ENCODE data around the gene ATP6V0B. TPM values are rescaled to one million over a fixed set of nuclear protein-coding genes. Genes with fewer than 3 reads are reported as not detected.

Gene ATP6V0B
- total RNA-seq, 4 donors from 2014 or later: 68.1 to 122 (median 98.2) TPM

DNA sequence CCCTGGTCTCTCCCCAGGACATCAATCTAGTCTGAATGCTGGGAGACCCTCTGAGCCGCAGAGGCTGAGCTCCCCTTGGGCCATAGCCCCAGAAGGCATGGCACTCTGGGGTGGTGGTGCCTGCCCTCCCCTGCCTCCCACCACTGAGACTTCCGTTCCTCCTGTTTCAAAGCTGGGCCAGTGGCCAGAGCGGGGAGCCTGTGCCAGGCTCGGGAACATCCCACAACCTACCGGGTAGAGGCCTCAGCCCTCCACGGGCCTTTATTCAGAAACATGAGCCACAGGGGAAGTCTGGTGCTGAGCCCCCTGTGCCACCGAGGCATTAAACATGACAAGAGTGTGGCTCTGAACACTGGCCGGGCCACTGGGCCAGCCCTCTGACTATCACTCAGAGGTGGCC is 24.7 kb downstream of the ATP6V0B start:
- Histone ChIP-seq H3K4me3 (no peak overlapping the region), H3K36me3 (peaks cover 0 to 59% (median 17%) of the 10 kb centered on the region in 4 donors), H3K4me1 (peaks cover 0 to 15% (median 6%) of the 10 kb centered on the region in 4 donors), H3K9me3 (no peaks in the 10 kb centered on the region), H3K27ac (replicated peaks in 1 of 4) (no peak overlapping the region), H3K27me3 (no peaks in the 10 kb centered on the region)
- DNase-seq (ENCODE audit: extremely low spot score): no peak
- intact Hi-C loops (cut with DNase I): no loop called here
- WGBS: 82% methylated on average over 7 of the region's 8 CpGs
- no peak for TF ChIP-seq CTCF (IDR thresholded peaks at IDR 0.05)
- no peak for TF ChIP-seq POLR2A (IDR thresholded peaks at IDR 0.05; ENCODE audit: low read depth)
- TF ChIP-seq EP300 (IDR thresholded peaks at IDR 0.05): no peak

DNA sequence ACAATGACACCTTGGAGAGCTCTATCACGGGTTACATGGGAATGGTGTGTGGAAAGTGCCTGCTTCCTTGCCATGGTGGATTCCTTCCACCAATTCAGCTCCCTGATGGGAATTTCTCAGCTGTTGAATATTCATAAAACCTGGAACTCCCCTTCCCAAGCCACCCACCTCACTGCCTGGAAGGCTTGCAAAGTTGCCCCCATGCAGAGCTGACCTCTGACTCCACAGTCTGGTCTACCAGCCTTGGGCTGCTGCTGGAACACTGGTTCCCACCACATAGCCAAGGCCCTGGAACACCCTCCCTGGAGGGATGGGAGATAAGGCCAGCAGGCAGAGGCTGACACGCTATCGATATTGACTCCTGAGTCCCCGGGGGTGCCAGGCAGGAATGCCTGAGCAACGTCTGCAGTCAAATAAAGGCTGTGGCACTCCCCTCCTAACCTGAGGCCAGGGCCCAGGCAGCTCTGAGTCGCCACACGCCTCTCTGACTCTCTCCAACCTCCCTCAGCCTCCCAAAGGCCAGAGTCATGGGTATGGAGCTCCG is 25.4 kb downstream of the ATP6V0B start:
- Histone ChIP-seq H3K4me1 (peaks cover 0 to 15% (median 6%) of the 10 kb centered on the region in 4 donors), H3K9me3 (no peaks in the 10 kb centered on the region), H3K27ac (replicated peaks in 1 of 4) (no peak overlapping the region), H3K36me3 (peaks cover 0 to 59% (median 19%) of the 10 kb centered on the region in 4 donors), H3K4me3 (no peak overlapping the region), H3K27me3 (no peaks in the 10 kb centered on the region)
- TF ChIP-seq EP300 (IDR thresholded peaks at IDR 0.05) (no peak), CTCF (IDR thresholded peaks at IDR 0.05) (no peak), POLR2A (IDR thresholded peaks at IDR 0.05; ENCODE audit: low read depth) (no peak), POLR2AphosphoS5 (IDR thresholded peaks at IDR 0.05) (no peak)
- 93% methylated on average over 8 of the region's 8 CpGs for WGBS
- DNase-seq (ENCODE audit: extremely low spot score): no peak
- intact Hi-C loops (cut with DNase I): loop anchor here (10.0 kb wide), 1 partner anchor 595 kb away; no protein-coding TSS in a partner anchor

GRCh38 chr1:44002165-44002564 is 27.4 kb downstream of the ATP6V0B start:
- intact Hi-C loops (cut with DNase I): loop anchor here (10.0 kb wide), 1 partner anchor 593 kb away; no protein-coding TSS in a partner anchor
- DNase-seq (ENCODE audit: extremely low spot score): no peak
- H3K4me3 ChIP-seq: no peak overlapping the region
- no peaks in the 10 kb centered on the region for H3K27me3 ChIP-seq
- 89% methylated on average over 7 of the region's 8 CpGs for WGBS
- H3K36me3 ChIP-seq: peaks cover 0 to 64% (median 19%) of the 10 kb centered on the region in 4 donors
- no peak for TF ChIP-seq POLR2AphosphoS5 (IDR thresholded peaks at IDR 0.05)
- TF ChIP-seq EP300 (IDR thresholded peaks at IDR 0.05): no peak
- TF ChIP-seq POLR2A (IDR thresholded peaks at IDR 0.05; ENCODE audit: low read depth): no peak
- no peaks in the 10 kb centered on the region for H3K9me3 ChIP-seq
- no peak overlapping the region for H3K27ac ChIP-seq (replicated peaks in 1 of 4)
- peaks cover 0 to 11% (median 7%) of the 10 kb centered on the region in 4 donors for H3K4me1 ChIP-seq

GRCh38 chr1:44002606-44003157 is 27.9 kb downstream of the ATP6V0B start:
- peaks cover 0 to 9% (median 6%) of the 10 kb centered on the region in 4 donors for H3K4me1 ChIP-seq
- DNase-seq (ENCODE audit: extremely low spot score): no peak
- H3K9me3 ChIP-seq: no peaks in the 10 kb centered on the region
- H3K27ac ChIP-seq (replicated peaks in 1 of 4): no peak overlapping the region
- no peaks in the 10 kb centered on the region for H3K27me3 ChIP-seq
- intact Hi-C loops (cut with DNase I): loop anchor here (10.0 kb wide), 1 partner anchor 592 kb away; no protein-coding TSS in a partner anchor
- 84% methylated on average over 12 of the region's 14 CpGs for WGBS
- TF ChIP-seq CTCF (IDR thresholded peaks at IDR 0.05): no peak
- no peak for TF ChIP-seq POLR2A (IDR thresholded peaks at IDR 0.05; ENCODE audit: low read depth)
- TF ChIP-seq POLR2AphosphoS5 (IDR thresholded peaks at IDR 0.05): no peak
- no peak for TF ChIP-seq EP300 (IDR thresholded peaks at IDR 0.05)
- H3K36me3 ChIP-seq: peaks cover 0 to 64% (median 19%) of the 10 kb centered on the region in 4 donors
- no peak overlapping the region for H3K4me3 ChIP-seq

GRCh38 chr1:44008259-44008658 is 33.5 kb downstream of the ATP6V0B start:
- intact Hi-C loops (cut with DNase I): loop anchor here (10.0 kb wide), 1 partner anchor 587 kb away; no protein-coding TSS in a partner anchor
- WGBS: 96% methylated on average over 9 of the region's 12 CpGs
- TF ChIP-seq POLR2A (IDR thresholded peaks at IDR 0.05; ENCODE audit: low read depth) (no peak), CTCF (IDR thresholded peaks at IDR 0.05) (no peak), EP300 (IDR thresholded peaks at IDR 0.05) (no peak), POLR2AphosphoS5 (IDR thresholded peaks at IDR 0.05) (no peak)
- DNase-seq (ENCODE audit: extremely low spot score): no peak
- H3K4me1 ChIP-seq: peaks cover 0 to 24% (median 8%) of the 10 kb centered on the region in 4 donors
- H3K27me3 ChIP-seq: no peaks in the 10 kb centered on the region
- no peak overlapping the region for H3K4me3 ChIP-seq
- H3K9me3 ChIP-seq: no peaks in the 10 kb centered on the region
- H3K27ac ChIP-seq (replicated peaks in 1 of 4): no peak overlapping the region
- H3K36me3 ChIP-seq: peaks cover 0 to 26% (median 6%) of the 10 kb centered on the region in 4 donors

Data from esophagus muscularis mucosa (tissue), 4 donors.